SJSA1 (cell line): ENCODE data around the gene SYT7. TPM values are rescaled to one million over a fixed set of nuclear protein-coding genes. Genes with fewer than 3 reads are reported as not detected.
A peak's percentile ranks its signal among the peaks of the same experiment; 100 is the strongest.

ENCODE experiments used
- DNase-seq, 2 experiments: peaks; one replicate each; pipeline ENCODE4 v3.0.0-alpha.2; 2015 to 2020; ENCODE audit warnings: low spot score in 2 of 2, low read depth in 1 of 2
- H3K27ac ChIP-seq: fragments of 250-450 bp; sonication (Bioruptor Pico); 2 replicates; pipeline ENCODE4 v1.5.1; 2020; ENCODE audit warnings: mild to moderate bottlenecking, moderate library complexity
- H3K27me3 ChIP-seq: fragments of 250-450 bp; sonication (Bioruptor Pico); replicated peaks from 2 replicates; pipeline ENCODE4 v1.5.1; 2020; ENCODE audit warnings: mild to moderate bottlenecking, moderate library complexity
- H3K36me3 ChIP-seq: fragments of 250-450 bp; sonication (Bioruptor Pico); 2 replicates; pipeline ENCODE4 v1.5.1; 2020; ENCODE audit warnings: mild to moderate bottlenecking
- H3K4me1 ChIP-seq: fragments of 250-450 bp; sonication (Bioruptor Pico); replicated peaks from 2 replicates; pipeline ENCODE4 v1.6.1; 2021; ENCODE audit warnings: mild to moderate bottlenecking
- H3K4me3 ChIP-seq: fragments of 250-450 bp; sonication (Bioruptor Pico); 2 replicates; pipeline ENCODE4 v1.5.1; 2020; ENCODE audit warnings: mild to moderate bottlenecking
- H3K9me3 ChIP-seq: fragments of 250-450 bp; sonication (Bioruptor Pico); replicated peaks from 2 replicates; pipeline ENCODE4 v1.5.1; 2020; ENCODE audit warnings: mild to moderate bottlenecking
- total RNA-seq: library from RNA; depleted of rRNA; stranded (reverse); fragments of >200 nt; shearing (Covaris generic); gene quantifications from 2 replicates; pipeline ENCODE4 v1.2.3, GENCODE V29; 2014

Gene SYT7
- total RNA-seq, 1 experiment from 2014 or later = not detected

DNA sequence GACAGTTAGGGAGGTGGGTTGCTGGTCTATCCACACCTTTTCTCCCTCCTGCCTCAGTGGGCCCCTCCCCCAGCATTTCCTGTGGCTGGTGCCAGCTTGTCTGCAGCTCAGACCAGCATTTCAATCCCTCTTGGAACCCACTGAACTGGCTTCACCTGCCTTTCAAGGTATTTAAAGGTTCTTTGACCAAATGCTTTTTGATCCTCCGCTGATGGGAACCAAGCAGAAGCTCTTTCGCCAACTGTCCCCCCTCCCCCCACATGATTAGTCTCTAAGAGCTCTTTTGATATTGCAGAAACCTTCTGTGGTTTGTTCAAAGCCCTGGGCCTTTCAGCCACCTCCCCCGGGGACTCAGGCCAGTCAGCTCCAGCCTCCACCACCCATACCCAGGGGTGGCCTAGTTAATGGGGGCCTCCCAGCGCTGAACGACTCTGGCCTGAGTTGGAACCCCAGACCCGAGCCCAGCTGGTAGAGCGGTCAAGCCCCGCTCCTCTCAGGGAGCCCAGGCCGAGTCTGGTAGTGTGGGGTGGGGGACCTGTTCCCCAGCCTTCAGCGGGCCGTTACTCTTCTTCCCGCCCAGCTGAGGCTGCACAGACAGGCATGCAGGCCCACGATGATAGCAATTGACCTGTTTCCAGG is 6.0 kb upstream of the SYT7 start:
- H3K4me1 ChIP-seq = peaks cover 10% of the 10 kb centered on the region; the same call in 1 of the 2 replicates
- DNase-seq = no peak
- no peak overlapping the region for H3K27ac ChIP-seq
- 0 out of 2 replicates have a peak, but pooled peaks cover 4% of the 10 kb centered on the region for H3K9me3 ChIP-seq
- H3K27me3 ChIP-seq = peaks cover 88% of the 10 kb centered on the region
- H3K4me3 ChIP-seq = no peak overlapping the region
- H3K36me3 ChIP-seq = no peaks in the 10 kb centered on the region; the same call in 1 of the 2 replicates

DNA sequence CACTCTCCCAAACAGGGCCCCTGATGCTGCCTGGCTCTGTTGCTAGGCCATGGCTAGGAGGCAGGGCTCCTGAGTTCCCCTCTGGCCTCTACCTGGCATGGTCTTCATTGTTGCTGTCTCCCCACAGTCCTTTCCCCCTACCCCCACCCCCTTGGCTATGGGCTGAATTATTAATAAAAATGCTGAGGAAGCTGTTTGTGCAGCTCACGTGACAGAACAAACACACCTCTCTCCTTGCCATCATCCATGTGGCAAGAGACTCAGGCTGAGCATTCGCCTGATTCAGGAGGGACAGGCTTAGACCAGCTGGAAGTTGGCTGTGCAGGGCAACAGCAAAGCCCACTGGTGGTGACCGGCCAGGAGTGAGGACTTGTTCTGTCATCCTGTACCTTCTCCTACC is 4.2 kb upstream of the SYT7 start:
- Histone ChIP-seq H3K4me3 (no peak overlapping the region), H3K27me3 (peaks cover 81% of the 10 kb centered on the region), H3K36me3 (no peaks in the 10 kb centered on the region; the same call in 1 of the 2 replicates), H3K4me1 (peaks cover 16% of the 10 kb centered on the region), H3K27ac (no peak overlapping the region), H3K9me3 (peaks cover 6% of the 10 kb centered on the region; the same call in 1 of the 2 replicates)
- DNase-seq = no peak

DNA sequence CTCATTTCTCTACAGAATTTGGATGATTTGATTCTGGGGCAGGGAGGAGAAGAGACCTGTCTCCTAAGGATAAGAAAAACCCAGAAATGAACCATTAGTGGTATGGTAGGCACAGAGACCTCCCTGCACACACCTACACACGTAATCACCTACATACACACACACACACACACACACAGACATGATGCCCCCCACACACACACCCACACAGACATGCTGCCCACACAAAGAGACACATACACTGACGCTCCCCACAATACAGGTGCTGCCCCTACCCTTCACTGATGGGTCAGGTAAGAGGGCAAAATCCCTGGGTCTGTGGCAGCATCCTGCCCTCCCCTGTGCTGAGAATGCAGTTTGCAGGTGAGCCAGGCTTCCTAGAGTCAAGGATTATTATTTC is 1.1 kb upstream of the SYT7 start:
- Histone ChIP-seq H3K27me3 (peaks cover 75% of the 10 kb centered on the region), H3K27ac (no peak overlapping the region), H3K36me3 (no peaks in the 10 kb centered on the region), H3K9me3 (peaks cover 3% of the 10 kb centered on the region; the same call in 1 of the 2 replicates), H3K4me1 (peaks cover 7% of the 10 kb centered on the region), H3K4me3 (no peak overlapping the region)
- DNase-seq = no peak

DNA sequence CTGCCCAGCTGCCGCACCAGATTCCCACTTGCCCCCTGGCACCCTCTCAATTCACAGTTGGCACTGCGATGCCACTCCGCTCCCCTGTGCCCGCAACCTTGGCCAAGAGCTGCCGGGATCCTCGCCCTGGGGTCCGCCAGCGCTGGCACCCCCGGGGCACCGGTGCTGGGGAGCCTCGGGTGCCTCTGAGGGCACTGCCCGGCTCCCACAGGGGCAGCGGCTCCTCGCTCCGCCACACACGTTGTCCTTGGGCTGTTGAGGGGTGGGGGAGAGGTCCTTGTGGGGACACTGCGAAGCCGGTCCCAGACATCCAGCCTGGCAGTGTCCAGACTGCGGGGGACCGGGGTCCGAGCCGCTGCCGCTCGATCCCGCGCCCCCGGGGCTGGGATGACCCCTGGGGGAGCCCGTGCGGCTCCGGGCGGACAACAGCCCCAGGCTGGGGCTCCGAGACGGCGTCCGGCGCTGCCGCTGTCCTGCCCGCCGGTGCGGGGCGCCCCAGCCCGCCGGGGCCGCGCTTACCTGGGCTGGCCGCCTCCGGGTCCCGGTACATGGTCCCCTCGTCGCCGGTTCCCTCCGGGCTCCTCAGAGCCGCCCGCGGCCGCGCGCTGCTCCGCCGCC is 496 bp downstream of the SYT7 start:
- Histone ChIP-seq H3K9me3 (peaks cover 3% of the 10 kb centered on the region; the same call in 1 of the 2 replicates), H3K4me1 (peaks cover 7% of the 10 kb centered on the region), H3K36me3 (no peaks in the 10 kb centered on the region), H3K4me3 (peak overlapping the region; percentile 35), H3K27me3 (peaks cover 72% of the 10 kb centered on the region), H3K27ac (no peak overlapping the region)
- DNase-seq = no peak

DNA sequence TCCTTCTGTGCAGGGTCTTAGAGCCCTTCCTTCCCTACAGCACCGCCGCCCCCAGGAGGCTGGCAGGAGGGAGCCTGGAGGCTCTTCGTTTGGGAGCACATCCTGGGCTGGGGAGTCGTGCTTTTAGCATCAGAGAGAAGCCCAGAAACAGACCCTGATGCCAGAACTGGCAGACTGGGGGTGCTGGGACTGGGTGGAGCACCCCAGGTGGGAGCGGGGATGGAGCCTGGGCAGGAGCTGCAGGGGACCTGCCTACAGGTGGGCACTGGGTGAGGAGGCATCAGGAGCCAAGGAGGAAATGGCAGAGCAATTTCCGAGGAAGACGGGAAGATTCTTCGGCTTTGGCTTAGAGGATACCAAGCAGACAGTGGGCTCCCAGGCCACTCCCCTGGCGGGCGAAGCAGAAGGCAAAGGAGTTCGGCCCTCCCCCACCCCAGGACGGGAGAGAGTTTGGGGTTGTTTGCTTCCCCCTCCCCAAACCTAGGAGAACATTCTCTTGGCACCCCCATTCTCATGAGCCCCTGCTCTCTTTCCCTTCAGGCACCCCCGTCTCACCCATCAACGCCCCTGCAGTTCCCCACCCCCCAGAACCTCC is 1.1 kb downstream of the SYT7 start:
- H3K4me1 ChIP-seq = peaks cover 7% of the 10 kb centered on the region
- peaks cover 74% of the 10 kb centered on the region for H3K27me3 ChIP-seq
- no peaks in the 10 kb centered on the region for H3K36me3 ChIP-seq
- DNase-seq = no peak
- H3K9me3 ChIP-seq = peaks cover 3% of the 10 kb centered on the region; the same call in 1 of the 2 replicates
- no peak overlapping the region for H3K27ac ChIP-seq
- H3K4me3 ChIP-seq = no peak overlapping the region

DNA sequence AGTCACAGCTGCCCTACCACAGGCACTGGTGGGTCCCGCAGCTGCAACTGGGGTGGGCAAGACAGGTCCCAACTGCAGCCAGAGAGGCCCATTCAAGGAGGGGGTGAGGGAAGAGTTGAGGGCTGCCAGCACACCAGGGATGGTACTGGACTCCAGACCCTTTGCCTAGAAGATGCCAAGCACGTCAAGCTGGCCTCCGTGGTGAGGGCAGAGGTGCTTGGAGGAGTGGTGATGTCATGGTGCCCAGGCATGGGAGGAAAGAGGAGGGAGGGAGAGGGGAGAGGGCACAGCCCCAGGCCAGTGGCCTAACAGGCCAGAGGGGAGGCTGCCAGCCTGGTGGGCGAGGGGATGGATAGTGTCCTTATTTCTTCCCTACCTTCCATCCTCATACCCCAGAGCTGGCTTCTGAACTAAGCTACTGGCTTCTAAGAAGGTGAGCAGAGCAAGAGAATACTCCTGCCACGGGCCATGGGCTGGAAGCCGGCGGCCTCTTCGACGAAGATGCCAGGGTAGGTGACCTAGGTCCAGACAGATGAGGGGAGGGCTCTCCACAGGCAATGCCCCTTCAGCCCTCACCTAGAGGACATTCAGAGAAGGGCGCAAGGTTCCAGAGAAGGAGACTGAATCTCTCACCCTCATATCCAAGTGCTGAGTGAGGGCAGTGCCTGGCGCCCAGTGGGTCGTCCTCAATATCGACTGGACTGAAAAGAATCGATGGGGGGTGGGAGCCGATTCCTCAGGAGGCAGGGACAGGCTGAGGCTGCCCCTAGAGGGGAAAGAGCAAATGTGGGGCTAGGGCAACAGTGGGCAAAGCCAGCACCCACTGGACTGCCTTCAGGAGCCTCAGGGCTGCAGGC is 1.8 kb downstream of the SYT7 start:
- Histone ChIP-seq H3K4me1 (peaks cover 7% of the 10 kb centered on the region), H3K4me3 (no peak overlapping the region), H3K27me3 (peaks cover 76% of the 10 kb centered on the region), H3K27ac (no peak overlapping the region), H3K9me3 (peaks cover 3% of the 10 kb centered on the region; the same call in 1 of the 2 replicates), H3K36me3 (no peaks in the 10 kb centered on the region)
- DNase-seq = no peak

DNA sequence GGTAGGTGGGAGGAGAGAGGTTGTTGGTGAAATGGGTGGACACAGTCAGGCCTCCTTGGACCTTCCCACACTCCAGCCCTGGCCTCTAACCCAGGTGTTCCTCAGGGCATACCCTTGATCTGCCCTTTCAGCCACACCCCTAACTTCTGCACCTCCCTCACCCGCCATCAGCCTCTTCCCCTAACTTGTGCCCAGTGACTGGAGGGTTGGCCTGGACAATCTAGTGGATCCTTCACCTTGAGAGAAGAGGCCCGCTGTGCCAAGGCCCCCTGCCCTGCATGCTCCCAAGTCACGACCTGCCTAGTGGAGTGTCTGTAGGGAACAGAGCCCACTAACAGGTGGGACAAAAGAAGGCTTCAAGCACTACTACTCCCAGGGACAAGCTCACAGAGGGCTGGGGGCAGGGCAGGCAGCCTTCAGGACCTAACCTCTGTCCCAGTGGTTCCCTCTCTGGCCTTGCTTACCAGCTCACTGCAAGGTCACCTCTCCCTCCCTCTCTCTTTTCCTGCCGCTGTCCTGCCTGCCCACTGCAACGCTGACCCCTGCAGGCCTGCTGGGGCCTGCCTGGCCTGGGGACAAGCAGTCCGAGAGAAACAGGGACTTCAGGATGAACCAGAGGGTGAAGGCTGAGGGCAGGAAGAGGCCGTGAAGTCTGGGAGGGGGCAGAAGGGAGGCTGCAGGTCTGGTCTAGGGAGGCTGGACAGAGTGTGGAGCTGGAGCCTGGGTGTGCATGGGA is 3.3 kb downstream of the SYT7 start:
- Histone ChIP-seq H3K9me3 (peaks cover 3% of the 10 kb centered on the region; the same call in 1 of the 2 replicates), H3K4me1 (peaks cover 7% of the 10 kb centered on the region), H3K4me3 (no peak overlapping the region), H3K36me3 (no peaks in the 10 kb centered on the region), H3K27me3 (peaks cover 83% of the 10 kb centered on the region), H3K27ac (no peak overlapping the region)
- DNase-seq = no peak

DNA sequence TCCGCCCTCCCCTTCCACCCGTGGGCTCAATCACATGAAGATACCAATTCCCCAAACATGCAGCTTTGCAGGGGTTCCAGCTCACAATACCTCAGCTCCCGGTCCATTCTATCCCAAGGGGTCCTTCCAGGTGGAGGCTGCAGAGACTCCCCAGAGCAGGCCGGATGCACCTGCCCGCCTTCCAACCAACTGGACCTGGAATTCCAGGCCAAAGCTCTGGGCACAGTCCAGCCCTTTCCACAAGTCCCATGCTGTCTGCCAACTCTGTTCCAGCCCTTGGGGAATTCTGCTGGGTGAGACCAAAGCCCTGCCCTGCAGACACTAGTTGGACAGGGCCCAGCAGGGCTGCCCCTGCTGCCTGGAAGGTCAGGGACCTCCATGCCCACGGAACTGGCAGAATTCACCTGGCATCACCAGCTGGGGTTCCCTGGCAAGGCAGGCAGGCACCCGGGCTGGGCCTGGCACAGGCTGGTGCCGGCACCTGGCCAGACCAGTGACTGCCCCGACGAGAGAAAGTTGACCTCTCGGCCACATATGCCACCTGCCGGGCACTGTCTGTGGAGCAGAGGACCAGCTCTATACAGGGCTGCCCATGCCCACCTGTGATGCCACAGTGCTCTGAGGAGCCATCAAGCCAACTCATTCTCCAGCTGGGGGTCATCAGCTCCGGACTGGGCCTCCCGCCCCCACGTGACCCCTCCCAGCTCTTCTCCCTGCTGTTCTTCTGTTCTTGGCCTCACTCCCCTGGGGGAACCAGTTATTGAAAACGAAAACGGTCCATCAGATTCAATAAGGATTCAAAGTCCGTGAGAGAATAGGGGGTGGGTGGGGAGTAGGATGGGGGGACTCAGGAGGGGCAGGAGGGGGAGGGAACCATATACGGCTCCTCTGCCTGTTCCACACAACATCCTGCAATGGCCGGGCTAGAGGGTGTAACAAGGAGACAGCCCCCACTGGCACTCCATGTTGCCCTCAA is 4.7 kb downstream of the SYT7 start:
- no peaks in the 10 kb centered on the region for H3K36me3 ChIP-seq
- H3K4me3 ChIP-seq = no peak overlapping the region
- no peak overlapping the region for H3K27ac ChIP-seq
- peaks cover 7% of the 10 kb centered on the region for H3K4me1 ChIP-seq
- peaks cover 3% of the 10 kb centered on the region; the same call in 1 of the 2 replicates for H3K9me3 ChIP-seq
- H3K27me3 ChIP-seq = peaks cover 85% of the 10 kb centered on the region
- no peak for DNase-seq

DNA sequence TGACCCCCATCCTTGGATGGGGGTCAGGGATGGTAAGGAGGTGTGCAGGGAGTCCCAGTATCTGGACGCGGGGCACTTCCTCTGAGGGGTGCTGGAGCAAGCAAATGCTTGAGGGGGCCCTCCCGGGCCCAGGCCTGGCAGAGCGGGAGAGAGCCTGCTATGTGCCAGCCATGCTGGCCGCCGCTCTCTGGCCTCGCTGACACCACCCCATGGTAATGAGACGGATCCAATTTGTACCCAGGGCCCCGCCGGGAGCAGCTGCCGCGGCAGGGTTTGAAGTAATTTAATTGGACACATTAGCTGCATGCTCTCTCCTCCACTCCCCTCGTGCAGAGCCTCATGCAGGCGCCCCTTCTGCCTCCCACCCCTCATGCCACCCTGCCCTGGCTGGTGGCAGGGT is 6.3 kb downstream of the SYT7 start:
- no peaks in the 10 kb centered on the region for H3K36me3 ChIP-seq
- no peaks in the 10 kb centered on the region for H3K4me1 ChIP-seq
- H3K9me3 ChIP-seq = no peaks in the 10 kb centered on the region
- no peak overlapping the region for H3K27ac ChIP-seq
- H3K4me3 ChIP-seq = no peak overlapping the region
- DNase-seq = no peak
- H3K27me3 ChIP-seq = peaks cover 90% of the 10 kb centered on the region

DNA sequence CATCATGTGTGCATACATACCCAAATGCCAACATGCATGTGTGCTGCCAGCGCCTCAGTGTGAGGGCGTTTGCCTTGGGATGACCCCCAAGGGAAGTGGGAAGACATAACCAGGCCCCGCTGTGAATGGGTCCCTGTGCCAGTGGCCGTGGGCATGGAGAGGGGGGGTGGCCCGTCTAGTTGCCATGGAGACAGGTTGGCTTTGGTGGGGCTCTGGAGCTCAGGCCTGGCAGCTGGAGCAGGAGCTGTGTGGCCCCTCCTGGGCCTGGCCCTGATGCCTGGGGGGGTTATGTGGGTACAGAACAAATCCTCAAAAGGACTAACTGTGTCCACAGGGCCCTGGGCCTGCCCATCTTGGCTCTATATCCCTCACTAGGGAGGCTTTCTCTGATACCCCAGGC is 8.0 kb downstream of the SYT7 start:
- H3K9me3 ChIP-seq = no peaks in the 10 kb centered on the region
- DNase-seq = no peak
- H3K4me1 ChIP-seq = no peaks in the 10 kb centered on the region
- no peak overlapping the region for H3K27ac ChIP-seq
- peaks cover 83% of the 10 kb centered on the region for H3K27me3 ChIP-seq
- no peak overlapping the region for H3K4me3 ChIP-seq
- H3K36me3 ChIP-seq = no peaks in the 10 kb centered on the region

DNA sequence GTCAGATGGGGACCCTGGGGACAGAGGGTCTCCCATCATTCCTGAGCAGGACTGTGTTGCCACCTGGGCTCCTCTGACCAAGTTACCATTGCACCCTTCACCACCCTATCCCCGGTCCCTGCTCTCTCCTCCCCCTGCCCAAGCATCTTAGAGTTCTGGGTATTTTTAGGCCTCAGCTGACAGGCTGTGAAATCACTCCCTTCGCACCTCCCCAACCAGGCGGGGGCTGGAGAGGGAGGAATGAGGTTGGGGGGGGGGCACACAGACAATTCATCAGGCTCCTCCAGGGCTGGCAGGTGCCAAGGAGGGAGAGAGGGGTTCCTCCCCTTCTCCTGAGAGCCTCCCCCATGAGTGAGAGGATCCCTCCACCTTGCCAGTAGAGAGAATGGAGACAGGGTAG is 9.0 kb downstream of the SYT7 start:
- H3K9me3 ChIP-seq = 0 out of 2 replicates have a peak, but pooled peaks cover 4% of the 10 kb centered on the region
- no peak overlapping the region for H3K27ac ChIP-seq
- H3K27me3 ChIP-seq = peaks cover 86% of the 10 kb centered on the region
- no peak overlapping the region for H3K4me3 ChIP-seq
- DNase-seq = no peak
- H3K4me1 ChIP-seq = no peaks in the 10 kb centered on the region
- H3K36me3 ChIP-seq = no peaks in the 10 kb centered on the region

DNA sequence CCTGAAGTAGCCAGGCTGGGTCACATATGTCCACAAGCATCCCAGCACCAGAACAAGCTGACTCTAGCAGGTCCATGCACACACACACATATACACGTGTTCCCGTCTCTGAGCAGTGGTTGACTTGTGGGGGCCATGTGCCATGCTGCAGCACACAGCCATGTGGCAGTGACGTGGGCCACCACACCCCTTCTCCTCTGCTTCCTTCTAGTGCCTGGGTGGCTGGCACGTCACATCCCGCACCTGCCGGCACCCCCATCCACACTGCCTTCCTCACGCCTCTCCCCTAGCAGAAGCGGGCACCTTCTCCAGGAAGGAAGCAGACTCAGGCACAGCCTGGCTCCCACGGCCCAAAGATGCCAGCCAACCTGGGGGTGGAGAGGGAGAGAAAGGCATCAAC is 9.5 kb downstream of the SYT7 start:
- H3K27me3 ChIP-seq = peaks cover 88% of the 10 kb centered on the region
- H3K4me3 ChIP-seq = no peak overlapping the region
- 0 out of 2 replicates have a peak, but pooled peaks cover 4% of the 10 kb centered on the region for H3K9me3 ChIP-seq

More for the DNA sequence above, 9.5 kb downstream of the SYT7 start:
- DNase-seq = no peak
- Histone ChIP-seq H3K4me1 (no peaks in the 10 kb centered on the region), H3K27ac (no peak overlapping the region), H3K36me3 (no peaks in the 10 kb centered on the region)
